Activated T-cell treated with anti-CD3 and anti-CD28 coated beads for 1 hour (primary cell): ENCODE results near the gene GPC6.
"Not testable (repeated sequence)": the region's sequence is repeated elsewhere in the genome, so short reads cannot be mapped to it uniquely, and the experiment has no call there.

Experiments
- DNase-seq: peaks from one replicate; pipeline ENCODE4 v3.0.0-alpha.2; 2020; ENCODE audit warnings: low read depth

Gene GPC6

DNA sequence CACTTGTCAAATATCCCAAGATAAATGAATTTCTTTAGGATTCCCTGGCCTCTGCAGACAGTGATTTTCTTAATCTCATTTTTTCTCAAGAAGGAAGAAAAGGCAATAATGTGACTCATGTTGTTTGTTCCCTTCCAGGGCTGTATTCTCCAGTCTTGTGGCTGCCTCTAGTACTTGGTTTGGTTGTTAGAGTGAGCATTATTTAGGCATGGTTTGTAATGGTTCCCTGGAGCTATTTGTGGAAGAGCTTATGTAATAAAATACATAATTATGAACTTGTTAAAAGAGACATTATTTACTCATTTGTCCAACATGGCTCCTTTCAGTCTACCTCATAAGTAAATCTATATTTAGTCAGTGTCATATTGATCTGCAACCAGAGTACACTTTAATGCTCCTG is 982.5 kb downstream of the GPC6 start:
- DNase-seq = no peak

DNA sequence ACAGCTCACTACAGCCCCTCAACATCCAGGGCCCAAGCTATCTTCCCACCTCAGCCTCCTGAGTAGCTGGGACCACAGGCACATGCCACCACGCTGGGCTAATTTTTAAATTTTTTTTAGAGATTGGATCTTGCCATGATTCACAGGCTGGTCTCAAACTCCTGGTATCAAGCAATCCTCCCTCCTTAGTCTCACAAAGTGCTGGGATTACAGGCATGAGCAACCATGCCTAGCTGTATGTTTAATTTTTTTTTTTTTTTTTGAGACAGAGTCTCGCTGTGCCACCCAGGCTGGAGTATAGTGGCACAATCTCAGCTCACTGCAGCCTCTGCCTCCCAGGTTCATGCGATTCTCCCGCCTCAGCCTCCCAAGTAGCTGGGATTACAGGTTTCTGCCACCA is 983.3 kb downstream of the GPC6 start:
- not testable (repeated sequence) for DNase-seq

DNA sequence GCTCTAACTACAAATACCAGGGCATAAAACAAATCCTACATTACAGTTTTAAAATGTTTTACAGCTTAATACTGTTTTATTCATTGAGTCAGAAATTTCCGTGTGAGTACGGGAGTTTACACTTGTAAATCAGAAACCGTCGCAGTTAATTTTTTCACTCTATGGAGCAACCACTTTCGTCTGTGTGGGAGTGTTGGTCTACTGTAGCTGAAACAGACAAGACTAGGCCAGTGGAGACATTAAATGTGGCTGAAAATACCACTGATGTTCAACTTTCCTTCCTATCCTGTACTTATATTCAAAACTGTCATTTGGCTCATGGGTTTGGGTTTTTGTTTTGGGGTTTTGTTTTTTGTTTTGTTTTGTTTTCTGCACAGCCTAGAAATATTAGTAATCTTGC is 984.2 kb downstream of the GPC6 start:
- DNase-seq = no peak

DNA sequence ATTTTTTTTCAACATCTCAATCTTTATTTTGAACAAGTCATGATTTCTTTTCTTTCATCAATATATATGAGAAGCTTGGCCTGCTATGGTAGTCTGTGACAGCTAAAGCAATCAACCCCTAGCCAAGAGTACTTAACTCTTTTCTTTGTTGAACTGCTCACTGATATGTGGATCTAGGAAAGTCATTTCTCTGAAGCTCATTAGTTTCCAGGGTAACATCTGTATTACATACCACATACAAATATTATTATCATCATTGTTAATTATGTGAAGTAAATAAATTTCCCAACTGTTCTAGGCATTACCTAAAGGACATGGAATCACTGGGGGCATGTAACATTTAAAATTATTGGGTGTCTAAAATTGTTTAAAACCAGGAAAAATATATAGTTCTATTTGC is 985.6 kb downstream of the GPC6 start:
- no peak for DNase-seq

DNA sequence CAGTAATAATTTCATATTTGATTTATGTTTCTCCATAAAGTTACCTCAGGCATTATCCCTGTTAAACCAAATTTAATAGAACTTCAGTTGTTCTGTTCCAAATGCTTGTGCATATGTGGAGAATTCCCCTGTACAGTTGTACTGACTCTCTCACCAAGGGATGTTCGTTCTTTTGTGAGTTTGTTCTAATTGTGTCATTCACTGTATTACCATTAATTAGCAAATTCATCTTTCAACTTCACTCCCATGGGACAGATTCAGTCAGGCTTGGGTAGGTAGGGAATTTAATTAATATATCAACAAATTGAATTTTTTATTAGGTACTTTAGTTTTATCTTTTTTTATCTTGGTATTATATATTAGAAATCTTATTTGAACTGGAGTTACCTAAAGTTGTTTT is 987.5 kb downstream of the GPC6 start:
- DNase-seq = no peak

DNA sequence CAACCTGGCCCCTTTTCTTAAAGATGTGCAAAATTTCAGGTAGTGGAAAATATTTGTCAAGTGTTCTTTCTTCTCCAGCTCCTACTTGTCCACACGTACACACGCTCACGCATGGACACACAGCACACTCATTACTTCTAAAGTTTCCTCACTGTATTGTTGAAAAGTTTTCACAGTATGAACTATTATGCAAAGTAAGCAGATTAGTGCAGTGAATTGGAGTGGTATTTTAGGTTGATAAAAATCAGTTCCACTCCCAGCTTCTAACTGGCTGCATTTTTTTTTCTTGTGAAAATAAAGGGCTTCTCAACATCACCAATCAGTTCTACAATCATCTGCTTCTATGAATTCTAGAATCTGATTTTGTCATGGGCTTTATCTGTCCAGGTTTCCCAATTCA is 988.4 kb downstream of the GPC6 start:
- no peak for DNase-seq

DNA sequence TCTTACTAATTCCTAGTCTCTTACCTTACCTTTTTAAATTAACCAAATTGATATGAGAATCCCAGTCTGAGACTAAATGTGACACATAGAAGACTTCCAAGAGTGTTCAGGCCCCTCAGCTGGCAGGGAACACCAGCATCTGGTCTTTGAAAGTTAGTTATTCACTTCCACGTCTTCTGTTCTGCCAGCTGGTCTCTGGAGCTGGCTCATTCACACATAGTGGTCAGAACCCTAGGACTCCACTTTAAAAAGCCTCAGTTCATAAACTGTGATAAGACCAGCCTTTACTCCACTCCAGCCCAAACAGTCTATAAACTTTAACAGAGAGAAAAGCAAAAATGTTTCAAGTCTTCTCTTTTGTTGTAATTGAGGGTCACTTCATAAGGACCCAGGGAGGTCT is 989.9 kb downstream of the GPC6 start:
- no peak for DNase-seq

DNA sequence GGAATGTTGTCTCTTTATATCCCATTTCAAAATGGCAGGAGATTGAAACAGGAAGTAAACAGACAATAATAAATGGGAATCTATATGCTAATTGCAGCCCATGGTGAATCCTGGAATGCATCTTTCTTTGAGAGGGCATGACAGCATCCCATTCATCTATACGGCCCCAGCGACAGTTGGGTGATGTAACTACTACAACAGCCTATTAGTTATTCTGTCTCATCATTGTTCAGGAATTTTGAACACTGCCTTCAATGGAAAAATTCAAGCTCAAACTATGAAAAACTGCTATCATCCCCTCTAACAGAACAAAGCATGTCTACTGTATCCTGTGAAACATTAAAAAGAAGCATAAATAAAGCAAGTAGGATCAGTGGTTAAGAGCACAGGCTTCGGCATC is 990.8 kb downstream of the GPC6 start:
- DNase-seq = no peak

DNA sequence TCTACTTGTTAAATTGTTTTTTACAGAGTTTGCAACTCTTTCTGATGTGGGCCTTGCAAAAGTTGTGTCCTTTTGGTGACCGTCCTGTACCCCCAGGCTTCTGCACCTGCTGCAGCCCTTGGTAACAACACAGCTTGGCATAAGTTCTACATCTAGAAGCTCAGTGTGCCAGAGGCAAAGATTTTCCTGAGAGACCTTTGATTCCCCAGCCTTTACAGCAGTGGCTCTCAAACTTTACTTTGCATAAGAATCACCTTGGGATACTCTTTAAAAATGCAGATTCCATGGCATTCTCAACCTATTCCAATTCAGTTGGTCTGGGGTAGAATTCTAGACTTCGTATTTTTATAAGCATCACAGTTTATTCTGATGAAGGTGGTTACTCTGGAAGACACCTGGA is 991.9 kb downstream of the GPC6 start:
- no peak for DNase-seq

DNA sequence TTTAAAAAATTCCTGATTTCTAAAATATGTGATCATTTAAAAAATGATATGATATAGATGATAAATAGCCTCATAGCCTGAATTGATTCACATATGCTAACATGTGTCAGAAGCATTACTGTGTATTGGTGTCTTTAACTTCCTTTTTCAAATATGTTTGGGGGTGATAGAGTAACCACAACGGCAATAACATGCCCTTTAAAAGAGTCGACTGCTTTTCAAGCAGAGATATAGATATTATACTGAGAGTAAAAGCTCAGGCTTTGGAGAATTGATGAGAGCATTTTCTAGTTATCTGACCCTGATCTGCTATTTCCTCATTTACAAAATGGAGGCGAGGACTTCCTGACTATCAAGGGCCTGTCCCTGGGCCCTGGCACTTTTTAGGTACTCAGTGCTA is 992.3 kb downstream of the GPC6 start:
- no peak for DNase-seq

DNA sequence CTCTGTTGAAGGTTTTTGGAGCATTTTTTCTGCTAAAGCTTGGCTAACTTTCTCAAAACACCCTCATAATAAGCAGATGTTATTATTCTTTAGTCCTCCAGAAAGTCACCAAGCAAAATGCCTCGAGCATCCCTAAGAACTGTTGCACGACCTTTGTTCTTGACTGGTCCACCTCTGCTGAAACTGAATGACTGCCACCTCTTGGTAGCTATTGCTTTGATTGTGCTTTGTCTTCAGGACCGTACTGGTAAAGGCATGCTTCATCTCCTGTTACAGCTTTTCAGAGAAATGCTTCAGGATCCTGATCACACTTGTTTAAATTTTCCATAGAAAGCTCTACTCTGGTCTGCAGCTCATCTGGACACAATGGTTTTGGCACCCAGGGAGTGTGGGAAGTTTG is 998.1 kb downstream of the GPC6 start:
- no peak for DNase-seq

DNA sequence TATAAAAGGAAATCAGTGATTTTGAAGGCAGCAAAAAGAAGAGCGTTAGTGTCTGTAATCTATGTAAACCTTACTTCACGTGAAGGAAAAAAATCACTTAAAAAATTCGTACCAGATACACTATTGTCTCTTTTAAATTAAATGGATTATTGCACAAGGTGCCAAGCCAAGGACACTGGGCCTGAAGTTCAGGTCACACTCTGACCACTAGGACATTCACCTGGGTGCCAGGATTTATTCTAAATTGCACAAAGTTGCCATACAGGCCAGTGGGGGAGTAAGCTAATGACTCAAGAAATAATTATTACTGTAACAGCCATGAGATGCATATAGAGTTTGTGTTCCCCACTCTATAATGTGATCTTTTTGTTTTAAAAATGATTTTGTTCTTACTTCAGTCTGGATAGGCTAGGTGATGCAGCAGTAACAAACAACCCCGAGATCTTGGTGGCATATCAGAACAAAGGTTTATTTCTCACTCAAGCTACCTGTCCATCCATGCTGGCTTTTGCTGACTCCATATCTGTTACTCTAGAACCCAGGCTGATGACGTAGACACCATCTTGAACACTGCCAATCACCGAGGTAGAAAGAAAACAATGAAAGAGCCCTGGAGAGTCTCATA is 1000.8 kb downstream of the GPC6 start:
- no peak for DNase-seq

DNA sequence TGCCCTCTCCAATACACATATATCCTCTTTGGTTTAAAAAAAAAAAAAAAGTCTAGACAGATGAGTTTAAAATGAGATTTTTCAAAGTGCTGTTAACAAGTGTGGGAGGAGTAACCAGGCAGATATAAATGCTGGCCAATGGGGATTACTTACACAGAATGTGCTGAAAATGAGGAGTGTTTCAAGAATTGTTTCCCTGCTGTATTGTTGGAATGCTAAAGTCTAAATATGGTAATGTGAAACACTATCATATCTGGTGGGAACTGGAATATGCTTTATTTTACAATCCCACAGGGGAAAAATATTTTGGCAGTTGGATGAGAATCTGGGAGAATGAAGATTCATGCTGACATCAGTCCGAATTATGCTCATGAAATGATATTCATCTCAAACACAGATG is 1002.2 kb downstream of the GPC6 start:
- DNase-seq = no peak

DNA sequence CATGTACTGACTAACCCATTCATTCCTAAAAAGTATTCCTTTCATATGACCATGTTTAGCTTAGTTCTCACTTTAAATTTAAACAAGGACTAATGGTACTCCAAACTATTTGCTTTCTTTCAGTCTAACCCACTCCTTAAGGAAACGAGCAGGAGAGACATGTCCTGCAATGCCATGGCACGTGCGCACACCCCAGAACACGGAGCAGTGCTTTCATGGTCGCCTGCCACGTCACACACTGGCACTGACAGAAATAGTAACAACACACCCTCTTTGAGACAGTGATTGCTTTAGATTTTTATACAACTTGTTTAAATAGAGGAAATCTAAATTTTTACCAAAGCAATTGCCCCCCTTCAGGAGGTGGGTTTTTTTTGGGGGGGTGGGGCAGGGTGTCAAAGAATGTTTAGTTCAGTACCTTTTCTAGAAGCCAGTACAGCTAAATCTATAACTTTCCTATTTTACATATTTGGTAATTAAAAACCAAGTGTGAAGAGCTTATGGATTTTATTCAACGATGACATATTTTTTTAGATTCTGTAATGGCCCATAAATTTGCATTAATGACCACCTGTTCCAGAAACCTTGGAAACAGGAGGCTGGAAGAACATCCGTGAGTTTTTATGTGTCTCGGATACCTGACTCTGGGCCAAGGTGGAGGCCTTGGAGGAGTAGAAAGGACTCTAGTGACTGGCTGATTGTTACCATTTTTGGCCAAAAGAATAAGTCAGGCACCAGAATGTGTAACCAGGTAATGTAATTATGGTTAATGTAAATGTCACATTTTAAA is 1005.7 kb downstream of the GPC6 start:
- no peak for DNase-seq

DNA sequence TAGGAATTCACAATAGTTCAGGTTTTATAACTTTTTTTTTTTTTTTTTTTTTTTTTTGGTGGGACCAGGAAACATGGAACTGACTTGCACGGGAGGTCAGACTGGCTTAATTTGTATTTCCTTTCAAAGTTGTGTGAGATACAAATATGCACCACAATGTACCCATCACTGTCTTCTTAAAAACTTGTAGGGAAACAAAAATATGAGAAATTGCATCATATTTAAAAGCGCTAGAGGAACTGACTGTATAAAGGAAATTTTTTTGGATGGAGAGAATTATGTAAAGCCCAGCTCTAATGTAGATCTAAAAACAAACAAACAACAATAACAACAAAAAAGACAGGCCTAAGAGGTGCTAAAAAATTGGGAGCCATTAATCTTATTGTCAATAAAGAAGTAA is 1006.3 kb downstream of the GPC6 start:
- DNase-seq = no peak

DNA sequence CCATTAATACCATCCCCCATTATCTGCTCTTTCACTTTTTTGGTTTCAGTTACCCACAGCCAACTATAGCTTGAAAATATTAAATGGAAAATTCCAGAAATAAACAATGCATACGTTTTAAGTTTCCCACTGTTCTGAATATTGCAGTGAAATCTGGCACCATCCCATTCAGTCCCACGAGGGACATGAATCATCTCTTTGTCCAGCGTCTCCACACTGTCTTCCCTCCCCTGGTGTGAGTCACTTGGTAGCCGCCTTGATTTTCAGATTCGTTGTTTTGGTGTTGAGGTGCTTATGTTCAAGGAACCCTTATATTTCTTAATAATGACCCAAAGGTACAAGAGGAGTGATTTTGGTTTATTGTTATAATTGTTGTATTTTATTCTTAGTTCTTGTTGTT is 1006.8 kb downstream of the GPC6 start:
- DNase-seq = no peak

DNA sequence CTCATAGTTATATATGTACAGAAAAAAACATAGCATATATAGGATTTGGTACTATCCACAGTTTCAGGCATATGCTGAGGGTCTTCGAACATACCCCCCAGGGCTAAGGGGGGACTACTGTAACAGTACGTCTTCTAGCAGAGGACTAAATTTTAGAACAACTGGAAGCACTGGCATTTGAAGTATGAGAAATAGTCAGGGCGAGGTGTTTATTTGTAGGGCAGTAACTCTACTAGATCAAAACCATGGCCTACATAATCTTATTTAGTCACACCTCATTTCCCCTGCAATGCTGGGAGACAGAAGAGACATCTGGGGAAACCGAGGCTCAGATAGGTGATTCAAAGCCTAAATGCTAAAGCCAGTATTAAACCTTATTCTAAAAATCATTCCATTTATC is 1007.2 kb downstream of the GPC6 start:
- DNase-seq = no peak

DNA sequence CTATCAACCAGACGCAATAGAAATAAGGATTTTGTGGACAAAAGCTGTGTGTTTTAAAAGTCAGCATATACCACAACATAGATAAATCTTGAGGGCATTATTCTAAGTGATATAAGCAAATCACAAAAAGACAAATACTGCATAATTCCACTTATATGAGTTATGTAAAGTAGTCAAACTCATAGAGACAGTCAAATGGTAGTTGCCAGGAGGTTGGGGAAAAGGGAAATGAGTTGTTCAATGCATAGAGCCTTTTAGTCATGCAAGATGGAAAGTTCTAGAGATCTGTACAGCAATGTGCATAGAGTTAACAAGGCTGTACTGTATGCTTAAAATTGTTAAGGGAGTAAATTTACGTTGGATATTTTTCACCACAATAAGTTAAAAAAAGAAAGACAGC is 1008.1 kb downstream of the GPC6 start:
- DNase-seq = no peak

DNA sequence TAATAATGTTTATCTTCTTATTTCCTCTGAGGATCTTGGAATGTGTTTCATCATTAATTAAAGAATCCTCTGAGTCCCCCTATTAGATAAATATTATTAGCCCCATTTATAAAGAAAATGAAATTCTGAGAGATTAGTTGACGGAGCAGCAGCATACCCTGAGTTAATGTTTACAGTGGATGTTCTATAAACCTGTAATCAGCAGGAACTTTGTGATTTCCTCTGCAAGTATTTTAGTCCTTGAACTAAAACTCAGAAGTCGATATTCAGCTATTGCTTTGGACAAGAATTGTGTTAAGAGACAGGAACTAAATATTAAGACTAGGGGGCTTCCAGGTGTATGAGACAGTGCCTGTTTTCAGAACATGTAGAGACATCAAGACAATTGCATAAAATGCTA is 1009.5 kb downstream of the GPC6 start:
- DNase-seq = no peak

DNA sequence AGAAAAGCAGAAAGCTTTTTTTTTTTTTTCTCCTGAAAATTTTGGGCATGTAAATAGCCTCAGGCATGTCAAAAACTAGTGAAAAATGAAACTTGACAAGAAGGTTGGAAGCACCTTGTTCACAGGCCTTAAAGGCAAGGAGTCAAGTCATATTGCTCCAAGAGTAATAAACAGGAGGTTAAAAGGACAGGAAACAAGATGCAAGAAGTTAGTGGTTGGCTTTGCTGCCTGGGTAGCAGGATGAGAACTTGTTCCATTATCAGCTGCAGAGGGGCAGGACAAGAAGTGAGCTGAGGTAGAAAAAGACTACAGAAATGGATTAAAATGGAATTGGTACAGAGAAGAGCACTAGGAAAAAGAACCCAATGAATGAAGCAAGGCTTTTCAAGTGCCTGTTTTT is 1010.3 kb downstream of the GPC6 start:
- DNase-seq = no peak

DNA sequence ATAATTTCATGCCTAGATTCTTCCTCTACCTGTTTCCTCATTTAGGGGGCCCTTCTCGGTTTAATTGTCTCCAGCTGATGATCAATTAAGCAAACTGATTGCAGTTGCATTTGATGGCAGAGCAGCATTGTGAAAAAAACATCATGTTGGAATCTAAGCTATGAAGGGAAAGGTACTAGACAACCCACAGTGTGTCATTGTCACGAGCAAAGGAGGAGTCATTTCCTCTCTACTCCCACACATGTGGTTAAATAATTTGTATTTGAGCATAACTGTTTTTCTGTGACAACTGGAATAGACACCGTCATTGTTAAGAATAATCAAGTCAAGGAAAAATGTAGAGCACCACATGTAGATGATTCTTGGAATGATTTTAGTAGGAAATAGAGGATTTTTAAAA is 1012.5 kb downstream of the GPC6 start:
- DNase-seq = no peak

DNA sequence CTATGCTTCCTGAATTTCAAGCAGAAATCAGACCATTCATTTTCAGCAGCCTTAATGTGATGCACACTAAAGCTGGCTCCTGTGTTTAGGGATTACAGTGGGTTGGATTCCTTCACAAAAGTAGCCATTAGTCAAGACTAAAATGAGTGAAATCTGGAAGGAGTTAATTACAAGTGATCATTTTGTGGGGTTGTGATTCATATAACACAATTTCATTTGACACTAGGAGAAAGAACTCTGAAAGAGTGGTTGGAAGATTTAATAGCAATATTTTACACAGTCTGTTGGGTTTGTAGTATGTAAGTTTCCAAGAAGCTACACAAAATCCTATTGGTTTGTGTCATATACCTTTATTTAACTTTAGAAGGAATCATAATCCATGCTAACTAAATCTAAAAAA is 1015.9 kb downstream of the GPC6 start:
- DNase-seq = no peak

DNA sequence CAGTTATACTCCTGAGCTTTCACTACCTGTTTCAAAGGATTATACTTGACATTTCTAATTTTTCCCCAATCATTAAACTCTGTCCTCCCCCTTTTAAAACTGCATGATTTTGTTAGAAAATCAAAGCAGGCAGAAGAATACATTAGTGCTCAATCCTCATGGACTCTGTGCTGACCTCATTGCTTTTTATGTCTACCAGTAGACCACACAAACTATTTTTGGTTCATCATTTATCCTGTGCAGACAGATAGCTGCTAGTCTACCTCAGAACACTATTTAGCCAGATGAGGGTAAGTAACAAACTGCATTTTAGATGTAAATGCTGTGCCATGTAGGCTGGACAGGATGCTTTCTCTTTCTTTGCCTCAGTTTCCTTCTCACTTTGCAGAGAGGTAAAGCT is 1016.9 kb downstream of the GPC6 start:
- no peak for DNase-seq

DNA sequence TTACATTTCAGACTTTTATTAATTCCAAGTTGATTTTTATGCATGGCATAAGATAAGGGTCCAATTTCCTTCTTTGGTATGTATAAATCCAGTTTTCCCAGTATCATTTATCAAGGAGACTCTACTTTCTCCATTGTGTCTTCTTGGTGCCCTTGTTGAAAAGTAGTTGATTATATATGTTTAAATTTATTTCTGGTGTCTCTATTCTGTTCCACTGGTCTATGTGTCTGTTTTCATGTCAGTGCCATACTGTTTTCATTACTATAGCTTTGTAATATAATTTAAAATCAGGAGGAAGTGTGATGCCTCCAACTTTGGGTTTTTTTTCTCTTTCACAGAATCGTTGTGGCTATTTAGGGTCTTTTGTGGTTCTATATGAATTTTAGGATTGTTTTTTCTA is 1019.9 kb downstream of the GPC6 start:
- no peak for DNase-seq
